Loucy (cell line): ENCODE measurements around the gene CIAO3.

Source experiments
- EZH2phosphoT487 ChIP-seq: fragments of 200-600 bp; IDR thresholded peaks from 2 replicates; pipeline ENCODE4 v1.6.1; 2018; ENCODE audit warnings: antibody characterized with exemption, mild to moderate bottlenecking, moderate library complexity, borderline replicate concordance
- TF ChIP-seq, protein P1 (sequence below): fragments of 200-600 bp; sonication (generic); conservative IDR thresholded peaks from 2 replicates; pipeline ENCODE4 v1.5.1; 2014; ENCODE audit warnings: mild to moderate bottlenecking, antibody characterized with exemption, low read length

DNA sequence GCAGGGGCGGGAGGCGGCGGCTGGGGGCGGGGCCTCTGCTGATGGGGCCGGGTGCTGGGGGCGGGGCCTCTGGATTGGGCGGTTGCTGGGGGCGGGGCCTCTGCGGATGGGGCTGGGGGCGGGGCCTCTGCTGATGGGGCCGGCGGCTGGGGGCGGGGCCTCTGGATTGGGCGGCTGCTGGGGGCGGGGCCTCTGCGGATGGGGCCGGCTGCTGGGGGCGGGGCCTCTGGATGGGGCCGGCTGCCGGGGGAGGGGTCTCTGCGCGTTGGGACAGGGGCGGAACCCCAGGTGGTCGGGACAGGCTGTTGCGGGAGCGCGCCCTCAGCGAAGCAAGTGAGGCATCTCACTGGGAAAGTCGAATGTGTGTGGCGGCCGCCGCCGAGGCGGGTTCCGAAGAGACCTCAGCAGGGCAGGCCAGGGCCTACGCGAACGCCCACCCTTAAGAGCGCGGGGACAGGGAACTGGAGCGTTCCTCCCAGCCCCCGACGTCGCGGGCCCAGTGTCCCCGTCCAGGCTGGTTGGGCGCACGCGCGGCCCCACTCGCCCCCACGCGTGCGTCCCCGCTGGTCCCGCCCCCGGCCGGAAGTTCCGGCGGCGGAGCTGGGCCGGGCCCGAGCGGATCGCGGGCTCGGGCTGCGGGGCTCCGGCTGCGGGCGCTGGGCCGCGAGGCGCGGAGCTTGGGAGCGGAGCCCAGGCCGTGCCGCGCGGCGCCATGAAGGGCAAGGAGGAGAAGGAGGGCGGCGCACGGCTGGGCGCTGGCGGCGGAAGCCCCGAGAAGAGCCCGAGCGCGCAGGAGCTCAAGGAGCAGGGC lies 60.8 kb downstream of the CIAO3 start, which contains the start of gene STUB1:
- TF ChIP-seq, protein P1, sequence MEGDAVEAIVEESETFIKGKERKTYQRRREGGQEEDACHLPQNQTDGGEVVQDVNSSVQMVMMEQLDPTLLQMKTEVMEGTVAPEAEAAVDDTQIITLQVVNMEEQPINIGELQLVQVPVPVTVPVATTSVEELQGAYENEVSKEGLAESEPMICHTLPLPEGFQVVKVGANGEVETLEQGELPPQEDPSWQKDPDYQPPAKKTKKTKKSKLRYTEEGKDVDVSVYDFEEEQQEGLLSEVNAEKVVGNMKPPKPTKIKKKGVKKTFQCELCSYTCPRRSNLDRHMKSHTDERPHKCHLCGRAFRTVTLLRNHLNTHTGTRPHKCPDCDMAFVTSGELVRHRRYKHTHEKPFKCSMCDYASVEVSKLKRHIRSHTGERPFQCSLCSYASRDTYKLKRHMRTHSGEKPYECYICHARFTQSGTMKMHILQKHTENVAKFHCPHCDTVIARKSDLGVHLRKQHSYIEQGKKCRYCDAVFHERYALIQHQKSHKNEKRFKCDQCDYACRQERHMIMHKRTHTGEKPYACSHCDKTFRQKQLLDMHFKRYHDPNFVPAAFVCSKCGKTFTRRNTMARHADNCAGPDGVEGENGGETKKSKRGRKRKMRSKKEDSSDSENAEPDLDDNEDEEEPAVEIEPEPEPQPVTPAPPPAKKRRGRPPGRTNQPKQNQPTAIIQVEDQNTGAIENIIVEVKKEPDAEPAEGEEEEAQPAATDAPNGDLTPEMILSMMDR, result no peak
- TF ChIP-seq EZH2phosphoT487, result no peak
